NB4 (cell line): ENCODE measurements around the gene ROBO1.

ENCODE experiments used
- DNase-seq: peaks from one replicate; pipeline ENCODE4 v3.0.0; 2010; ENCODE audit warnings: low read depth
- H3K4me3 ChIP-seq: one replicate; pipeline ENCODE4 v1.5.1; 2011; ENCODE audit warnings: mild to moderate bottlenecking, low read depth, low read length, moderate library complexity
- MYC ChIP-seq: IDR thresholded peaks from 2 replicates; pipeline ENCODE4 v1.6.1; 2011; ENCODE audit warnings: low read depth, low read length
- POLR2A ChIP-seq: IDR thresholded peaks from 2 replicates; pipeline ENCODE4 v1.6.1; 2011; ENCODE audit warnings: mild to moderate bottlenecking; ENCODE audit not compliant: insufficient read length; ENCODE audit errors: extremely low read depth
- TF ChIP-seq, protein P1 (sequence below): IDR thresholded peaks from 2 replicates; pipeline ENCODE4 v1.6.1; 2011; ENCODE audit warnings: low read depth, low read length
- TF ChIP-seq, protein P2 (sequence below): IDR thresholded peaks from one replicate; pipeline ENCODE4 v1.5.1; 2012; ENCODE audit warnings: low read depth, low read length

Gene ROBO1

GRCh38 chr3:79006077-79006476 lies 761.7 kb downstream of the ROBO1 start:
- TF ChIP-seq, protein P1, sequence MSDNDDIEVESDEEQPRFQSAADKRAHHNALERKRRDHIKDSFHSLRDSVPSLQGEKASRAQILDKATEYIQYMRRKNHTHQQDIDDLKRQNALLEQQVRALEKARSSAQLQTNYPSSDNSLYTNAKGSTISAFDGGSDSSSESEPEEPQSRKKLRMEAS: no peak
- TF ChIP-seq MYC (no peak), POLR2A (no peak)
- TF ChIP-seq, protein P2, sequence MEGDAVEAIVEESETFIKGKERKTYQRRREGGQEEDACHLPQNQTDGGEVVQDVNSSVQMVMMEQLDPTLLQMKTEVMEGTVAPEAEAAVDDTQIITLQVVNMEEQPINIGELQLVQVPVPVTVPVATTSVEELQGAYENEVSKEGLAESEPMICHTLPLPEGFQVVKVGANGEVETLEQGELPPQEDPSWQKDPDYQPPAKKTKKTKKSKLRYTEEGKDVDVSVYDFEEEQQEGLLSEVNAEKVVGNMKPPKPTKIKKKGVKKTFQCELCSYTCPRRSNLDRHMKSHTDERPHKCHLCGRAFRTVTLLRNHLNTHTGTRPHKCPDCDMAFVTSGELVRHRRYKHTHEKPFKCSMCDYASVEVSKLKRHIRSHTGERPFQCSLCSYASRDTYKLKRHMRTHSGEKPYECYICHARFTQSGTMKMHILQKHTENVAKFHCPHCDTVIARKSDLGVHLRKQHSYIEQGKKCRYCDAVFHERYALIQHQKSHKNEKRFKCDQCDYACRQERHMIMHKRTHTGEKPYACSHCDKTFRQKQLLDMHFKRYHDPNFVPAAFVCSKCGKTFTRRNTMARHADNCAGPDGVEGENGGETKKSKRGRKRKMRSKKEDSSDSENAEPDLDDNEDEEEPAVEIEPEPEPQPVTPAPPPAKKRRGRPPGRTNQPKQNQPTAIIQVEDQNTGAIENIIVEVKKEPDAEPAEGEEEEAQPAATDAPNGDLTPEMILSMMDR: no peak
- no peak for DNase-seq
- no peak overlapping the region for H3K4me3 ChIP-seq

- H3K4me3 ChIP-seq: no peak overlapping the region
- TF ChIP-seq, protein P1: no peak
- TF ChIP-seq, protein P2: no peak
- TF ChIP-seq MYC: no peak
- no peak for TF ChIP-seq POLR2A
- DNase-seq: no peak
These were observed 762.7 kb downstream of the ROBO1 start for GRCh38 chr3:79005084-79005483.

GRCh38 chr3:79003994-79004393 lies 763.8 kb downstream of the ROBO1 start:
- TF ChIP-seq, protein P2: no peak
- TF ChIP-seq, protein P1: no peak
- TF ChIP-seq POLR2A (no peak), MYC (no peak)
- no peak overlapping the region for H3K4me3 ChIP-seq
- DNase-seq: no peak

DNA sequence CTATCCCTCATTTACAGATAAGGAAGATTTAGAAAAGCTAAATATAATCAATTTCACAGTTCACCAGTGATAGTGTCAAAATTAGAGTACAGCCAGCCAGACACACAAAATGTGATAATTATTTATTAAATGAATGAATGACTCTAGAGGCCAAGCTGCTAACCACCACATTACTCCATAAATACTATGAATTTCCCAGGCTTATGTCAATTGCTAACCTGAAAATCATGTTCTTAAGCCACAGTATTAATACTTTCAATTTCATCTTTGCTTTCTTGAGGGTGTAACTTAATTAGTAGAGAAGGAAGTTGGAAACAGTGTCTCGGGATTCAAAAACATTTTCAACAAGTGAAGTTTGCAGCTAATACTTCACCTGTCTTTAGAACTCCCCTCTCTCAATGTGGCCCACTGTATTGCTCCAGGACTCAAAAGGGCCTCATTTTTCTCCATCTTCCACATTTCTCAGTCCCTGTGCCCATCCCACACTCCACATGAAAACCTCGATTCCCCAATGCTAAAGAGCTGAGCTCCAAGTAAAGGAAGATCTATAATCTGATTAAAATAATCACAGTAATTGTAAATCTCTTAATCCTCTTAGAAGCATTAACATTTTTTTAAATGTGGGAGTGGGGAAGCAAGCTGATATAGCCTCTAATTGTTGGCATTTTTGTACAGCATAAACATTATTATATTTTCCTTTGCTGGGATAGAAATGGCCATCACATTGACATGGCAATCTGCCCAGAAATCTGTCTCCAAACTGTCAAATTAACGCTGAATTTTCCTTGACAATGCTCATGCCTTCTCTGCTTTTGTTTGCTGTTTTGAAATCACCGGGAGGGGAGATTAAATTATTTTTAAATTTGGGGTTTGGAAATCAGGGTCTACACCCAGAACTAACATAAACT lies 765.1 kb downstream of the ROBO1 start:
- H3K4me3 ChIP-seq: no peak overlapping the region
- TF ChIP-seq, protein P1: no peak
- TF ChIP-seq, protein P2: no peak
- TF ChIP-seq MYC (no peak), POLR2A (no peak)
- DNase-seq: no peak

- TF ChIP-seq, protein P1: no peak
- TF ChIP-seq MYC (no peak), POLR2A (no peak)
- TF ChIP-seq, protein P2: no peak
- H3K4me3 ChIP-seq: no peak overlapping the region
- no peak for DNase-seq
These were observed 766.5 kb downstream of the ROBO1 start for GRCh38 chr3:79001255-79001654.
